Tibial nerve (tissue), 4 donors: ENCODE data around the gene PINK1. TPM values are rescaled to one million over a fixed set of nuclear protein-coding genes. Genes with fewer than 3 reads are reported as not detected.

Source experiments
- DNase-seq, 2 donors: peaks; one replicate each; pipeline ENCODE4 v3.0.0-alpha.2; 2019; ENCODE audit warnings: low spot score in 2 of 2
- H3K27ac ChIP-seq, 4 donors: fragments of 200-600 bp; sonication (generic) in 3 of 4; one replicate each; pipeline ENCODE4 v1.5.1; 2017 to 2019; ENCODE audit warnings: mild to moderate bottlenecking in 1 of 4
- H3K27me3 ChIP-seq, 2 donors: fragments of 200-600 bp; sonication (generic) in 1 of 2; one replicate each; pipeline versions ENCODE4 v1.5.1 to v1.6.0; 2017 to 2019
- H3K36me3 ChIP-seq, 3 donors: fragments of 200-600 bp; sonication (generic); one replicate each; pipeline ENCODE4 v1.5.1; 2018 to 2019
- H3K4me1 ChIP-seq, 4 donors: fragments of 200-600 bp; sonication (generic) in 3 of 4; one replicate each; pipeline ENCODE4 v1.5.1; 2017 to 2019
- H3K4me3 ChIP-seq, 4 donors: fragments of 200-600 bp; sonication (generic) in 3 of 4; one replicate each; pipeline ENCODE4 v1.5.1; 2017 to 2019; ENCODE audit warnings: mild to moderate bottlenecking in 1 of 4, moderate library complexity in 1 of 4
- H3K9me3 ChIP-seq, 4 donors: fragments of 200-600 bp; sonication (generic) in 3 of 4; one replicate each; pipeline ENCODE4 v1.5.1; 2017 to 2019
- CTCF ChIP-seq, 5 experiments: fragments of 200-600 bp in 3 of 5; fragments of 450-650 bp in 2 of 5; sonication (generic) in 3 of 5; IDR thresholded peaks; one replicate each; pipeline ENCODE4 v1.5.1; 2016 to 2019; ENCODE audit warnings: antibody characterized with exemption in 5 of 5, mild to moderate bottlenecking in 3 of 5, moderate library complexity in 2 of 5
- EP300 ChIP-seq, 2 donors: sonication (generic); formaldehyde crosslinking; IDR thresholded peaks; one replicate each; pipeline ENCODE4 v1.6.1; 2017; ENCODE audit warnings: antibody characterized with exemption in 2 of 2, mild to moderate bottlenecking in 1 of 2
- POLR2A ChIP-seq, 2 donors: fragments of 450-650 bp; IDR thresholded peaks; one replicate each; pipeline ENCODE4 v1.6.1; 2017; ENCODE audit warnings: antibody characterized with exemption in 2 of 2, mild to moderate bottlenecking in 2 of 2, moderate library complexity in 2 of 2
- WGBS, 2 donors: methylation state at CpG; one replicate each; pipeline ENCODE4 v1.1.5; 2018; 5-methylcytosine and 5-hydroxymethylcytosine counted together
- total RNA-seq, 4 donors: library from RNA; depleted of rRNA; stranded (reverse); fragments of >200 nt; gene quantifications; one replicate each; pipeline ENCODE4 v1.1.0, GENCODE V29; 2016

Gene PINK1
- total RNA-seq, 4 donors from 2014 or later, result 93.9 to 134 (median 124) TPM

DNA sequence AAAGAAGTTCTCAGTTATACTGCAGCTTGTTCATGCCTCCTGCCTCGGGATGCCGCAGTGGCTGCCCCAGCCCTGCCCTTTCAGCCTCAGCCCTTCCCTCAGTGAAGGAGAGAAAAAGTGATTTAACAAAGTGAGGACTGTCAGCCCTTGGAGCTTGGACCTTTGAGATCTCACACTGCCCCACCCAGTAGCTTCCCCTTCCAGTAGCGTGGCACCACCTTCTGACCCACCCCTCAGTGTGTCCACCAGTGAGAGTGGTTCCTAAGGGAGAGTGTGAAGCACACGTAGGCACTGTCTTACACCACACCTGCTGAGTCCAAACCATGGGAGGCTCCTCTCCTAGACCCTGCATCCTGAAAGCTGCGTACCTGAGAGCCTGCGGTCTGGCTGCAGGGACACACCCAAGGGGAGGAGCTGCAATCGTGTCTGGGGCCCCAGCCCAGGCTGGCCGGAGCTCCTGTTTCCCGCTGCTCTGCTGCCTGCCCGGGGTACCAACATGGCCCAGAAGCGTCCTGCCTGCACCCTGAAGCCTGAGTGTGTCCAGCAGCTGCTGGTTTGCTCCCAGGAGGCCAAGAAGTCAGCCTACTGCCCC lies 44.5 kb upstream of the PINK1 start, which contains the start of gene CDA:
Gene CDA, plus strand, starts transcription at position 464 of the 592 bp plus-strand sequence. Its CDS starts 33 bp downstream, at position 497.
- 42 to 44% methylated on average over 6 to 8 of the region's 11 CpGs for WGBS, 2 donors
- no peak for DNase-seq
- Histone ChIP-seq H3K36me3 (no peaks in the 10 kb centered on the region), H3K9me3 (peaks cover 0 to 4% (median 0%) of the 10 kb centered on the region in 4 donors), H3K4me3 (peak within 1 kb of the TSS in 2 of 4 donors; percentile 14 to 34), H3K27me3 (peaks cover 0 to 50% of the 10 kb centered on the region in 2 donors), H3K4me1 (peaks cover 0 to 9% (median 0%) of the 10 kb centered on the region in 4 donors), H3K27ac (peak within 1 kb of the TSS in 2 of 4 donors; percentile 62 to 66)
- TF ChIP-seq CTCF (IDR thresholded peaks at IDR 0.05) (no peak), EP300 (IDR thresholded peaks at IDR 0.05) (no peak), POLR2A (IDR thresholded peaks at IDR 0.05) (no peak)

GRCh38 chr1:20589331-20590278 lies 43.7 kb upstream of the PINK1 start:
- Histone ChIP-seq H3K36me3 (no peaks in the 10 kb centered on the region), H3K27me3 (peaks cover 0 to 56% of the 10 kb centered on the region in 2 donors), H3K4me1 (peaks cover 0 to 9% (median 0%) of the 10 kb centered on the region in 4 donors), H3K9me3 (peaks cover 0 to 4% (median 0%) of the 10 kb centered on the region in 4 donors), H3K4me3 (peak overlapping the region in 2 of 4 donors; percentile 14 to 34), H3K27ac (peak overlapping the region in 2 of 4 donors; percentile 62 to 66)
- no peak for DNase-seq
- no peak for TF ChIP-seq EP300 (IDR thresholded peaks at IDR 0.05)
- TF ChIP-seq CTCF (IDR thresholded peaks at IDR 0.05), result no peak
- no peak for TF ChIP-seq POLR2A (IDR thresholded peaks at IDR 0.05)
- WGBS, 2 donors, result 26 to 32% methylated on average over 23 to 24 of the region's 24 CpGs

DNA sequence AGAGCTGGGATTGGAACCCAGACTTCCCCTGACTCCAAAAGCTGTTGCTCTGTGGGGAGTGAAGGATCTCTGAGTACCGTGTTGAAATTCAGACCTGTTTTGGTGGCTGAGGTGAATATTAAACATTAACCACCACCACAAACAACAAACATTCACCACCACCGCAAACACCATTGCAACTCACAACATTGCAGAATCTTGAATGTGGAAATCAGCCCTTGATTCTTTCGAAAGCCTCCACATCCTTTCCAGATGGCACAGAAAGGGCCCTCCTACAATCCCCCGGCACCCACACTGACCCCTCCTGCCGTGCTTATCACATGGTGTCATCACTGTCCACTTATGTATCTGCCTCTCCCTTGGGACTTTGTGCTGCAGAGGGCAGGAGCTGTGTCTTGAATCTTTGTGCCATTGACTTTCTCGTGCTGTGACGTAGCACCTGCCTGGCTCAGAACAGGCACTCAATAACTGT lies 42.9 kb upstream of the PINK1 start:
- peaks cover 0 to 9% (median 0%) of the 10 kb centered on the region in 4 donors for H3K4me1 ChIP-seq
- H3K27me3 ChIP-seq, result peaks cover 0 to 56% of the 10 kb centered on the region in 2 donors
- no peak for TF ChIP-seq EP300 (IDR thresholded peaks at IDR 0.05)
- TF ChIP-seq POLR2A (IDR thresholded peaks at IDR 0.05), result no peak
- no peak for TF ChIP-seq CTCF (IDR thresholded peaks at IDR 0.05)
- WGBS, 2 donors, result 41 to 46% methylated on average over 7 of the region's 7 CpGs
- peaks cover 0 to 4% (median 0%) of the 10 kb centered on the region in 4 donors for H3K9me3 ChIP-seq
- H3K4me3 ChIP-seq, result peak overlapping the region in 1 of 4 donors; percentile 34
- peak in 1 of 2 donors; percentile 19 for DNase-seq
- peak overlapping the region in 2 of 4 donors; percentile 37 to 66 for H3K27ac ChIP-seq
- H3K36me3 ChIP-seq, result no peaks in the 10 kb centered on the region

DNA sequence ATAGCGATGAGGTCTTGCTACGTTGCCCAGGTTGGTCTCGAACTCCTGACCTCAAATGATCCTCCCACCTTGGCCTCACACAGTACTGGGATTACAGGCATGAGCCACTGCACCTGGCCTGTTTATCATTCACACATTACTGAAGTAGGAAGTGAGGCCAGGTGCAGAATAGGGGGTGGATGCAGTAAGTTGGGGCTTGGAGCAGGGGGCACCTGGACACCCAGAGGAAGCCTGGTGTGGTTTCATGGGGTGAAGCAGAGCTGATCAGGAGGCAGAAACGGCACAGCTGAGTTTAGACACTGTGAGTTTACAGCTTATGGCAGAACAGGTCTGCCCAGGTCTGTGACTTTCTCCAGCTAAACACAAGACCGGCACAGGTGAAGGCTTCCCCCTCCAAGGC lies 39.5 kb upstream of the PINK1 start:
- Histone ChIP-seq H3K36me3 (no peaks in the 10 kb centered on the region), H3K4me1 (peaks cover 0 to 9% (median 0%) of the 10 kb centered on the region in 4 donors), H3K4me3 (no peak overlapping the region), H3K9me3 (no peaks in the 10 kb centered on the region), H3K27ac (no peak overlapping the region), H3K27me3 (peaks cover 0 to 42% of the 10 kb centered on the region in 2 donors)
- TF ChIP-seq POLR2A (IDR thresholded peaks at IDR 0.05) (no peak), EP300 (IDR thresholded peaks at IDR 0.05) (no peak), CTCF (IDR thresholded peaks at IDR 0.05) (no peak)
- no peak for DNase-seq
- 84 to 86% methylated on average over 5 of the region's 5 CpGs for WGBS, 2 donors
